Suprapubic skin (tissue), 3 donors: Measurements from ENCODE around the gene CPNE4.

Experiments used
- CTCF ChIP-seq, 2 donors: fragments of 200-600 bp in 1 of 2; fragments of 450-650 bp in 1 of 2; sonication (generic) in 1 of 2; IDR thresholded peaks; one replicate each; pipeline ENCODE4 v1.5.1; 2016 to 2019; ENCODE audit warnings: antibody characterized with exemption in 2 of 2, mild to moderate bottlenecking in 1 of 2, moderate library complexity in 1 of 2
- POLR2AphosphoS5 ChIP-seq, 3 donors: sonication (generic); formaldehyde crosslinking; IDR thresholded peaks; one replicate each; pipeline ENCODE4 v1.6.1; 2017; ENCODE audit warnings: antibody characterized with exemption in 3 of 3

GRCh38 chr3:131669600-131669999 lies 365.2 kb downstream of the CPNE4 start:
- TF ChIP-seq CTCF (IDR thresholded peaks at IDR 0.05) (no peak), POLR2AphosphoS5 (IDR thresholded peaks at IDR 0.05) (no peak)
